NOMO-1 (cell line): ENCODE results near the gene SPATA2L.
"Not testable (repeated sequence)": the region's sequence is repeated elsewhere in the genome, so short reads cannot be mapped to it uniquely, and the experiment has no call there.

Experiments
- DNase-seq, 2 experiments: peaks; one replicate each; lab custom pipeline; 2025; ENCODE audit not compliant: unreplicated experiment in 2 of 2; lab: John Stamatoyannopoulos, UW

Gene SPATA2L

DNA sequence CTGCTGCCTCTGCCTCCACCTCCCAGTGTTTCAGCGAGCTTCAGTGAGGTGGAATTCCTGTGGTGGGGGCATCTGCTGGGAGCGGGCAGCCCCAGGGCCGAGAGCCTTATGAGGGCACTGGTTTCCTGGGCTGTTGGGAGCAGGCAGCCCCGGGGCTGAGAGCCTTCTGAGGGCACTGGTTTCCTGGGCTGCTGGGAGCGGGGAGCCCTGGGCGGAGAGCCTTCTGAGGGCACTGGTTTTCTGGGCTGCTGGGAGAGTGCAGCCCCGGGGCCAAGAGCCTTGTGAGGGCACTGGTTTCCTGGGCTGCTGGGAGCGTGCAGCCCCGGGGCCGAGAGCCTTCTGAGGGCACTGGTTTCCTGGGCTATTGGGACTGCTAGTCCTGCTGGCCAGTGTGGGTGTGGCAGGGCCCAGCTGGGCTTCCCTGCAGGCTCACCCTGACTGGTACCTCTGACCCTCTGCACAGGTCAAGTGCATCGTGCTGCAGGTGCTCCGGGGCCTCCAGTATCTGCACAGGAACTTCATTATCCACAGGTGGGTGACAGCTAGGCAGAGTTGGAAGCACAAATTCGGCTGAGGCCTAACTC is 9.4 kb downstream of the SPATA2L start:
- no peak for DNase-seq

DNA sequence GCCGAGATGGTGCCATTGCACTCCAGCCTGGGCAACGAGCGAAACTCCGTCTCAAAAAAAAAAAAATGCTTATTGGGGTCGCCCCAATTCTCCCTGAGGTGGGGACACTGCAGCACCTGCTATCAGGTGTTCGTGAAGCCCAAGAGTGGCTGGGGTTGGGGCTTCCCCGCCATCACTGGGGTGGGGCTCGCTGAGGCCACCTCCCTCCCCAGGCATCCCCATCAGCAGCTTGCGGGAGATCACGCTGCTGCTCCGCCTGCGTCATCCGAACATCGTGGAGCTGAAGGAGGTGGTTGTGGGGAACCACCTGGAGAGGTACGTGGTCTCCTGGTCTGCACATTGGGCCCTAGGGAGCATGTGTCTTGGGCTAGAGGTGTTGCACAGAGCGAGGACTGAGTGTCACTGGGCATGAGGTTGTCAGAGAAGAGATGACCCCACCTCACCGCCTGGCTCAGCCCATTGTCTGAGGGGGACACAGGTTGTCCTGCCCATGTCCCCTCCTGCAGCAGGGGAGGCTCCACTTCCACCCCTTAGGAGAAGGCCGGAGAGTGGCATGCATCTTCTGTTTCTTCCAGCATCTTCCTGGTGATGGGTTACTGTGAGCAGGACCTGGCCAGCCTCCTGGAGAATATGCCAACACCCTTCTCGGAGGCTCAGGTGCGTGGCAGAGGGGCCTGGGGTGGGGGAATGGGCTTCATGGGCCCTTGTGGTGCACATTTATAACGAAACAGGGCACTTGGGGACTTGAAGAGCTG is 10.1 kb downstream of the SPATA2L start:
- DNase-seq: no peak

DNA sequence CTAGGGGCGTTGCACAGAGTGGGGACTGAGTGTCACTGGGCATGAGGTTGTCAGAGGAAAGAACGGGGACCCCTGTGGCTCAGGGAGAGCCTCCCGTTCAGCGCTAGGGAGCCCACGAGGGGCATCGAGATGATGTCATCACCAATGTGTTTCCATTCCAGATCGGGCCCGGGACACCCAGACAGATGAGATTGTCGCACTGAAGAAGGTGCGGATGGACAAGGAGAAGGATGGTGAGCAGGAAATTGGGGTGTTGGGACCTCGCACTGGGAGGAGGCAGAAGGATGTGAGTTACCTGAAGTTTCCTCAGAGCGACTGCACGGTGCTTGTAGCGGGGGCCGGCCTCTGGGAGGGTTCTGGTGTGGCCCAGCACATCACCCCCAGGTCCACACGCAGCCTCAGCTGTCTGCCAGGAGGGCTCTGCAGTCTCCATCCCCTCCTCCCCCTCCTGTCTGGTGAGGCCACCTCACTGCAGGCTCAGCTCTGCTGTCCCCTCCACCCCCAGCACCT is 11.1 kb downstream of the SPATA2L start:
- DNase-seq: no peak

DNA sequence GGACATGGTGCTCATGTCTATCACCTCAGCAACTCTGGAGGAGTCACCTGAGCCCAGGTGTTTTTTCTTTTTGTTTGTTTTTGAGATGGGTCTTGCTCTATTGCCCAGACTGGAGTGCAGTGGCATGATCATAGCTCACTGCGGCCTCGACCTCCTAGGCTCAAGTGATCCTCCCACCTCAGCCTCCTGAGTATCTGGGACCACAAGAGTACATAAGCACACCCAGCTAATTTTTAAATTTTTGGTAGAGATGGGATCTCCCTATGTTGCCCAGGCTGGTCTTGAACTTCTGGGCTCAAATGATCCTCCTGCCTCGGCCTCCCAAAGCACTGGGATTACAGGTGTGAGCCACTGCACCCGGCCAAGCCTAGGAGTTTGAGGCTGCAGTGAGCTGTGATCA is 11.9 kb downstream of the SPATA2L start:
- DNase-seq: not testable (repeated sequence)

DNA sequence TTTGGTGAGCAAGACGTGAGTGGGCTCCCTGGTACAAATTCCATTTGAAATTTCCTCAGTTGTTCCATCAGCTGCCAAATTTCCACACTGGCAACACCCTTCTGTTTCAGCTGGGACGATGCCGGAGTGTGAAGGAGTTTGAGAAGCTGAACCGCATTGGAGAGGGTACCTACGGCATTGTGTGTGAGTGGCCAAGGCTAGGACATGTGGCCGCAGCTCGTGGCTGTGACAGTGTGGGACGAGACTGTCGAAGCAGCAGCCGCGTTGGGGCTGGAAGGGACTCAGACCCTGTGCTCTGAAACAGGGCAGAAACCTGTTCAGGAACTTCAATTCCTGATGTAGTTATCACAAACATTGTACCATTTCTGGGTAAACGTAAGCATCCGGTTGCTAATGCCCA is 12.4 kb downstream of the SPATA2L start:
- DNase-seq: no peak

DNA sequence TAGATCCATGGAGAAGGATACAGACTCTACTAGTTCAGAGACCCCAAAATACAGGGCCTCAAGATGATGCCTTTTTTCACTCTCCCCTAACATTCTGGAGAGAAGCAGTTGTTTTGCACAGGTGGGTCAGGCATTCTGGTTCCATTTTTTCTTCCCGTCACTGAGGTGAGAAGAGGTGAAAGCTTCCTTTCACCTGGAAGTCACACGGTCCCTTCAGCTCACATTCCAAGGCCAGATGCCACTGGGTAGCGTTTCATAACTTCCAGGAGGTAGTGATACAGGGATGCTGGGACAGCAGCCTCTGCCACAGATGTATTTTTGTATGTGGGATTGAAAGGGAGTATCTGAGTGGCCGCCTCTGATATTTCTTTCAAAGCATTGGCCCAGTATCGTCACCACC is 13.1 kb downstream of the SPATA2L start:
- no peak for DNase-seq

DNA sequence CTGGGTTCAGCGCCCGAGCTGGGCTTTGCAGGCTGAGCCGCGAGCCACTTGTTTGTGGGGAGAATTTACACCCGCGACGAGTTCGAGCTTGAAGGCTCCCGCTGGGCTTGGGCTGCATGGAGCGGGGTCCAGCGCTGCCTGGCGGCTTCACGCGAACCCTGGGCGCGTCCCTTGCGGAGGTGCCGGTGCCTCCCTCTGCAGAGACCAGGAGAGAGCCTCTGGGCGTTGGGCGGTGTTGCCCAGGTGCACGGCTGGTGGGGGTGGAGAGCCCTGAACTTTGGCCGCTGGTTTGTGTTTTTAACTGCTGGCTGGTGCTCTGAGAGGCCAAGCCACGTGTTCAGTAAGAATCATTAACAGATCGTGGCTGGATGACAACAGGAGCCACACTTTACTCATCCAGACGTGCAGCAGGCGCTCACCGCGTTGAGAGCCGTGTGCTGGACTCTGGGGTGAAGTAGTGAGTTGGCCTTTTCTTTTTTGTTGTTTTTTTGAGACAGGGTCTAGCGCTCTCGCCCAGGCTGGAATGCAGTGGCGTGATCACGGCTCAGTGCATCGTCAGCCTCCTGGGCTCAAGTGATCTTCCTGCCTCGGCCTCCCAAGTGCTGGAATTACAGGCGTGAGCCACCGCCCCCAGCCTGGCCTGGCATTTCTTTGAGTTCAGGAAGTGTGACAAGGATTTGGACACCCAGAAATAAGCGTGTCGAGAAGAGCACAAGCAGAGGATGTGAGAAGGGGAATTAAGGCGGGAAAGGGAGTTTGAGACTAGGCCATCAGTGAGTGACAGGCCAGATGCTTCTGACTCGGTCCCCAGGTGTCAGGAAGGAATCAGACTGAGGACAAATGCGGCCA is 14.2 kb downstream of the SPATA2L start:
- DNase-seq: no peak

DNA sequence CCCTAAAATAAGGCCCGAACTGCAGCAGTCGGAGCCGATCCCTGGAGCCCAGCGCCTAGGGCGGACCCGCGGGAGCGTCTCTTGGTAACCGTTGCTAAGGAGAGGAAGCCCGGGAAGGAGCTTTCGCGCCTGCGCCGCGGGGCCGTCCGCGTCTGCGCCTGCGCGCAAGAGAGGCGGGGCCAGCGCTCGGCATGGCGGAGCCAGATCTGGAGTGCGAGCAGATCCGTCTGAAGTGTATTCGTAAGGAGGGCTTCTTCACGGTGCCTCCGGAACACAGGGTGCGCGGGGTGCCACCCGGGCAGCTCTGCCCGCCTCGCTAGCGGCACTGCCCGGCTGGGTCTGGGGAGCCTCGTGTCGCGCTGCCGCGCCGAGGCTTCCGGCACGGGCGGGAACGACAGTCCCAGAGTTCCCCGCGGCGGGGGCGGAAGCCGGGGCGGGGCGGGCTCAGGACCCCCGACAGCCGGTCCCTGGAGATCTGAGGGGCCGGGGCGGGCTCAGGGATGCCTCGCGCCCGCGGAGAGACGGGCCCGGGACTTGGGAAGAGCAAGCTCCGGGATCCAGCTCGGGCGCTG is 14.9 kb downstream of the SPATA2L start, which contains the start of gene CDK10:
Gene CDK10, plus strand, starts transcription at position 170 of the 572 bp plus-strand sequence. Its CDS starts 22 bp downstream, at position 192.
- DNase-seq: peak; percentile 80 to 88

DNA sequence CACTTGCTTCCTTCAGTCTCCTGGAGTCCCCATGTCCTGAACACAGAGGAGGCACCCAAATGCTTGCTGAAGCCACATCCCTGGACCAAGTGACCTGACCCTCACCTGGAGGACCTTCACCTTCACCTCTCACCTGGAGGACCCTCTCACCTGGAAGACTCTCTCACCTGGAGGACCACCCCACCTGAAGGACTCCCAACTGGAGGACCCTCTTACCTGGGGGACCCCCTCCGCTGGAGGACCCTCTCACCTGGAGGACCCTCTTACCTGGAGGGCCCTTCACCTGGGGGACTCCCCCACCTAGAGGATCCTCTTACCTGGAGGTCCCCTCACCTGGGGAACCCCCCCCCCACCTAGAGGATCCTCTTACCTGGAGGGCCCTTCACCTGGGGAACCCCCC is 15.6 kb downstream of the SPATA2L start:
- no peak for DNase-seq

DNA sequence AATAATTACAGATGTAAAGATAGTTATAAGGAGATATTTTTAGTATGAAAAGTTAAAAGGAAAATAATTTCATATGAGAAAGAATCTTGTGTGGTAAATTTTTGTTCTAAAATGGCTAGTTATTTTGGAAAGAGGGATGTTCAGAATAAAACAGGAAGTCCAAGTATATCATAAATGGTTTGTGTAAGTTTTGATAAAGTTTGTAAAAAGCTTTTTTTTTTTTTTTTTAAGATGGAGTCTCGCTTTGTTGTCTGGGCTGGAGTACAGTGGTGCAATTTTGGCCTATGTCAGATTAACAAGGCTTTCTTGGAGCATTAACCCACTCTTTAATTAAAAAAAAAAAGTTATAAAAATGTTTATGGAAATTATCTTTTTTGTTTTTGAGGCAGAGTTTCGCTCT is 23.2 kb downstream of the SPATA2L start:
- DNase-seq: no peak

DNA sequence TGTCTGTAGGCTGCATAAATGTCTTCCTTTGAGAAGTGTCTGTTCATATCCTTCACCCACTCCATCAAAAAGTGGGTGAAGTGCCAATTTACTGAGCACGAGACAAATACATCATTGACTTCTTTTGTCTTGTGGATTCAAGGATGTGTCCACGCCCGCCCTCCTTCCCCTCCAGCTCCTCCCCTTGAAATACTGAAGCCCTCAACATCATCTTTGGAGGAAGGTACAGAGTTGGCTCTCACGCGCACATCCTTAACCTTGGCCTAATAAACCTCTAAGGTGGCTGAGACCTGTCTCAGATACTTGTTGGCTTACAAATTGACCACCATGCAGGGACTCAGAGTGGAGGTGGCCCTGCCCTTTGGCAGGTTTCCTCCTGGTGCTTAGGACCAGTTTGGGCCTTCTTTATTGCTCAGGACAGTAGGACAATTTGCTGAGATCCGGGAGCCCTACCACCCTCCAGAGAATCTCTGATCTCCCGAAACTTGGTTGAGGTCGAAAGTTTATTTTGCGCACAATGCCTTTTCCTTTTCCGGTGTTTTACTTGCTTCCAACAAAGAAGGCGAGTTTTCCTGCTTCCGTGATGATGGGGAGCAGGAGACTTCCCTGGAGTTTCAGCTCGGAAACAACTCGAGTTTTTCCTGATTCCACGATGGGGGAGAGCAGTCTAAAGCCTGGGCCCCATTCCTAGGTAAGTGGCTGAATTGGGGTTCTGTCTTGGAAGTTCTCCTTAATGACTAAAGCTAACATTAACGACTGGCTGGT is 29.1 kb downstream of the SPATA2L start:
- DNase-seq: no peak

DNA sequence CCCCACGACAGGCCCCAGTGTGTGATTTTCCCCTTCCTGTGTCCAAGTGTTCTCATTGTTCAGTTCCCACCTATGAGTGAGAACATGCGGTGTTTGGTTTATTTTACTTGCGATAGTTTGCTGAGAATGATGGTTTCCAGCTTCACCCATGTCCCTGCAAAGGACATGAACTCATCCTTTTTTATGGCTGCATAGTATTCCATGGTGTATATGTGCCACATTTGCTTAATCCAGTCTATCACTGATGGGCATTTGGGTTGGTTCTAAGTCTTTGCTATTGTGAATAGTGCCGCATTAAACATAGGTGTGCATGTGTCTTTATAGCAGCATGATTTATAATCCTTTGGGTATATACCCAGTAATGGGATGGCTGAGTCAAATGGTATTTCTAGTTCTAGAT is 29.9 kb downstream of the SPATA2L start:
- not testable (repeated sequence) for DNase-seq

DNA sequence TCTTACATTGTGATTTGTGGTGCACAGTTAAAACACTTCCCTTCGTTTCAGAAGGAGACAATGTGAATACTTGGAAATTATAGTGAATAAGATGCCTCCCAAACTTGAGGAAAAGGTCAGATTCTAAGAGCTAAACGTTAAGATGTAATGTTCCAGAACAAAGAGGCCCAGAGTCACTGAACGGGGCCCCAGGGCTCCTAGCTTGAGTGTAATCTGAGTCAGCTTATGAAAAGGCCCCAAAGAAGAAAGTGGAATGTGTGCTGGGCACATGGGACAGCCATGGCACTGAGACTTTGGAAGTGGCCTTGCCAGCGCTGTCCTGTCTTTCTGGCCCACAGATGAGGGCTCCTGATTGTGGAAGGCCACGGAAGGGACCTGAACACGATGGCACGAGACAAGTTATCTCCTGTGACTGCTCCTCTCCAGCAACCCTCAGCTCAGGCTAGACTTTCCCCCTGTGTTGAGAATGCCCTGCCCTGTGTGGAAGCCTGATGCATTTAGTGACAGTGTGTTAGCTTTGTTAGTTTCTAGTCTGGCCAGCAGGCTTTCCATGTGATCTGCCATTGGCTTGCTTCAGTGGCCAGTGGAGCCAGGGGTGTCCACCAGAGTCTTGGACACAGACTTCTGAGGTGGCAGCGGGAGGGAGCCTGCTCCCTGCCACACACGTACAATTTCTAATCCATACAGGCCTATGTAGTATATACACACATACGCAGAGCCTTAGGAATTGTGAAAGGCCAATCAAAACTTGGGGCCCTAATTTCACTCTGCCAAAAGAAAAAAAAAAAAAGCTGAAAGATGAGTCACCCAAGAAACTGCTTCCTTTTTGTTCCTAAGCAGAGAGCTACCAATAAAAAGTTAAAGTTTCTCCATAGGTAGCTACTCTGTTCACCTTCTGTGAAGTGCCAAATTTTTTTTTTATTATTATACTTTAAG is 30.7 kb downstream of the SPATA2L start:
- peak; percentile 50 to 76 for DNase-seq

DNA sequence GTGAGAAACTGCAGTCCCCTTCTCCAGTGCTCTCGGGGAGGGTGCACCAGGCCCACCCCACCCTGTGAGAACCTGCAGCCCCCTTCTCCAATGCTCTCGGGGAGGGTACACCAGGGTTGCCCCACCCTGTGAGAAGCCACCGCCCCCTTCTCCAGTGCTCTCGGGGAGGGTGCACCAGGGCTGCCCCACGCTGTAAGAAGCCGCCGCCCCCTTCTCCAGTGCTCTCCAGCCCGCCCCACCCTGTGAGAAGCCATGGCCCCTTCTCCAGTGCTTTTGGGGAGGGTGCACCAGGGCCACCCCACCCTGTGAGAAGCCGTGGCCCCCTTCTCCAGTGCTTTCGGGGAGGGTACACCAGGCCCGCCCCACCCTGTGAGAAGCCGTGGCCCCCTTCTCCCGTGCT is 31.8 kb downstream of the SPATA2L start:
- no peak for DNase-seq

DNA sequence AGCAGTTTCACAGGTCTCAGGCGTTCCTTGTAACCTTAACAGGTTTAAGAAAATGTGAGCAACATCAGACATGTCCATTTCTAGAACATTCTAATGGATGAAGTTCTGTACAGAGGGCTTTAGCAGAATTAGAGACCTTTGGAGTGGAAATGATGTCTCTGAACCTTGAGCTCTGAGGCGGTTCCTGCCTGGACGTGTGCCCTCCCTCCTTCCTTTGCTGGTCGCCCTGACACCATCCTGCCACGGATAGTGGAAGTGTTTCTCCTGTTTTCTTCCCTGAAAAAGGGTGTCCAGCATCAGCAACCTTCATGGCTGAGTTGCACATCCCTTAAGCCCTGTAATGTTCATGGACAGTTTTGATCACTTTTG is 32.7 kb downstream of the SPATA2L start:
- no peak for DNase-seq

DNA sequence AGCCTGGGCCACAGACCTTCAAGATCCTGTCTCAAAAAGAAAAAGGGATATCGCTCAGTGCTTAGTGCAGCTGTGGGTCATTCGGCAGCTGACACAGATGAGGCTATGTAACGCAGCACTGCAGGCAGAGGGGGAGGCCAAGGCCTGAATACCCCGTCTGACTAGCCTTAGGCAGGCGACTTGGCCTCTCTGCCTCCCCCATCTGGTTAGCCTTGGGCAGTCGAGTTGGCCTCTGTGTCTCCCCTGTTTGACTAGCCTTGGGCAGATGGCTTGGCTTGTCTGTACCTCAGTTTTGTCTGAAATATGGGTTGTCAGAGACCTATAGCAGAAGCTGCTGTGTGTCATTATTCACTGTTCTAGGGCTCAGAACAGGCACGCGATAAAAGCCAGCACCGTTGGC is 33.9 kb downstream of the SPATA2L start:
- no peak for DNase-seq

DNA sequence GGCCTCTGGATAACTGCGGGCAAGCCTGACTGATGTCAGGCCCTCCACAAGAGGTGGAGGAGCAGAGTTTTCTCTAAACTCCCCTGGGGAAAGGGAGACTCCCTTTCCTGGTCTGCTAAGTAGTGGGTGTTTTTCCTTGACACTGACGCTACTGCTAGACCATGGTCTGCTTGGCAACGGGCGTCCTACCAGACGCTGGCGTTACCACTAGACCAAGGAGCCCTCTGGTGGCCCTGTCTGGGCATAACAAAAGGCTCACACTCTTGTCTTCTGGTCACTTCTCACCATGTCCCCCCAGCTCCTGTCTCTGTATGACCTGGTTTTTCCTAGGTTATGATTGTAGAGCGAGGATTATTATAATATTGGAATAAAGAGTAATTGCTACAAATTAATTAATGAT is 34.5 kb downstream of the SPATA2L start:
- DNase-seq: not testable (repeated sequence)

DNA sequence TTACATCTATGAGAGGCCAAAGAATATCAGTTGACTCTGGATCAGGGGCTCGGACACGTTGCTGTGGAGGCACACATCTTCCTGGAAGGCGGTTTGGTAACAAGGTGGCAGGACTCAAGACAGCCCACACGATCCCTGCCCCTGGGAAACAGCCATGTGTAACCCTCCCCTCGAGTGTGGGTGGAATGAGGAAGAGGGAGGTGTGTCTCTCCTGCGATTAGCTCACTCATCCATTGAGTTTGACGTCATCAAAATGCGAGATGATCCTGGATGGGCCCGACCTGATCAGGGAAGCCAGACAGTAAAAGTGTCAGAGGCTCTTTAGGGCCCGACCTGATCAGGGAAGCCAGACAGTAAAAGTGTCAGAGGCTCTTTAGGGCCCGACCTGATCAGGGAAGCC is 37.3 kb downstream of the SPATA2L start:
- DNase-seq: not testable (repeated sequence)

DNA sequence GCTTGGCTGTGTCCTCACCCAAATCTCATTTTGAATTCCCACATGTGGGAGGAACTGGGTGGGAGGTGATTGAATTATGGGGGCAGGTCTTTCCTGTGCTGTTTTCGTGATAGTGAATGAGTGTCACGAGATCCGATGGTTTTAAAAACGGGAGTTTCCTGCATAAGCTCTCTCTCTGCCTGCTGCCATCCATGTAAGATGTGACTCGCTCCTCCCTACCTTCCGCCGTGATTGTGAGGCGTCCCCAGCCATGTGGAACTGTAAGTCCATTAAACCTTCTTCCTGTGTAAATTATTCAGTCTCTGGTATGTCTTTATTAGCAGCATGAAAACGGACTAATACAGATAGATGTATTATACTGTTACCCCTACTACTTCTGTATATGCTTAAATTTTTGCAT is 40.3 kb downstream of the SPATA2L start:
- DNase-seq: no peak
